CD4-positive, alpha-beta T cell treated with Interleukin-10 for 1 hour (primary cell): ENCODE data around the gene FAM20B.

Experiments
- DNase-seq: peaks from one replicate; pipeline ENCODE4 v3.0.0-alpha.2; 2020

Gene FAM20B

DNA sequence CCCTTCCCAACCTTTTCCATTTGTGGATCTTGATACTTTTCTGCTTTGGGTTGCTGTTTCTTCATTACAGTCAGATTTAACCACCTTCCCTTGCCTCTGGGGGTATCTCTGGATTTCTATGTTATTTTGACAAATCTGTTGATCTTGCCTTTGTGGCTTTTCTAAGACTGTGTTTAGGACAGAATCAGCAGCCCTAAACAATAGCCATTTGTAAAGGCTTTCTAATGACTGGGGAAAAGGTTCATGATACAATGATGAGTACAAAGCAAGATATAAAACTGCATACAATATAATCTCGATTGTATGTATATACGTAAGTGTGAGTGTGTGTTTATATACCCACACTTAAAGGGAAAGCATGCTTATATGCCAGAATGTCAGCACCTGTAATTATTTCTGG, 27.8 kb downstream of the FAM20B start:
- no peak for DNase-seq

GRCh38 chr1:179055937-179056336, 30.2 kb downstream of the FAM20B start:
- no peak for DNase-seq

DNA sequence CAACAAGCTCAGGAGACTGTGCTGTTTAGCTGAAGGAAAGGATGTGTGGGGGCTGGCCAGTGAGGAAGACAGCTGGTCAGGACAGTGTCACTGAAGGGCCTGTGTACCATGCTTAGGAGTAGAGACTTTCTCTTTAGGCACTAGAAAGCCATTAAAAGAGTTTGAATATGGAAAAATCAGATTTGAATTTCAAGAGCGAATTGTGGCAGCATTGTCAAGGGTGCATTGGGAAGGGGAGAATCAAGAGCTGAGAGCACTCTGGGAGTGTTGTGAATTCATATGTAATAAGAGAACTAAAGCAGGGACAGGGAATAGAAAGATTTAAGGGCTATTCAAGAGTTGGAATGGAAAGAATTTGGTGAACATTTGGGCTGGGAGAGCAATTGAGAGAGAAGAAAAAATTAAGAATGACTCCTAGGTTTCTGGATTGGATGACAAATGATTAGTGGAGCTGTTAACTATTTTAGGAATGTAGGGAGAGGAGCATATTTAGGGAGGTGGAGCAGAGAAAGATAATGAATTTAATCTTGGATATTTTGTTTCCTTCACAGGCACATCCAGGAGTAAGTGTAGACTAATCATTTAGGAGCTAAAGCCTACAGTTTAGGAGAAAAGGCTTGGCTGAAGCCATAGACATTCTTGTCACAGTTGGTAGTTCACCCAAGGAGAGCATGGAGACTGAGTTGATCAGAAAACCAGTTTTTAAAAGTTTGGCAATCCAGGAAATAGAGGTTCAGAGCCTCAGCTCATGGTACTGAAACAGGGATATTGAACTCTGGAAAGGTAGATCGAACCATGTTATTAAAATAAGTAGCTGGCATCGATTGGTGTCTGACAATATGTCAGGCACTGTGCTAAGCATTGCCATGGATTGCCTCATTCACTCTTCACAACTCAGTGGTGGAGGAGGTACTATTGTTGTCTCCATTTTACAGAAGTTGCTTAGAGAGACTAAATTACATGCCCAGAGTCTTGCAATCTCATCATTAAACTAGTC, 33.1 kb downstream of the FAM20B start:
- DNase-seq, result no peak

DNA sequence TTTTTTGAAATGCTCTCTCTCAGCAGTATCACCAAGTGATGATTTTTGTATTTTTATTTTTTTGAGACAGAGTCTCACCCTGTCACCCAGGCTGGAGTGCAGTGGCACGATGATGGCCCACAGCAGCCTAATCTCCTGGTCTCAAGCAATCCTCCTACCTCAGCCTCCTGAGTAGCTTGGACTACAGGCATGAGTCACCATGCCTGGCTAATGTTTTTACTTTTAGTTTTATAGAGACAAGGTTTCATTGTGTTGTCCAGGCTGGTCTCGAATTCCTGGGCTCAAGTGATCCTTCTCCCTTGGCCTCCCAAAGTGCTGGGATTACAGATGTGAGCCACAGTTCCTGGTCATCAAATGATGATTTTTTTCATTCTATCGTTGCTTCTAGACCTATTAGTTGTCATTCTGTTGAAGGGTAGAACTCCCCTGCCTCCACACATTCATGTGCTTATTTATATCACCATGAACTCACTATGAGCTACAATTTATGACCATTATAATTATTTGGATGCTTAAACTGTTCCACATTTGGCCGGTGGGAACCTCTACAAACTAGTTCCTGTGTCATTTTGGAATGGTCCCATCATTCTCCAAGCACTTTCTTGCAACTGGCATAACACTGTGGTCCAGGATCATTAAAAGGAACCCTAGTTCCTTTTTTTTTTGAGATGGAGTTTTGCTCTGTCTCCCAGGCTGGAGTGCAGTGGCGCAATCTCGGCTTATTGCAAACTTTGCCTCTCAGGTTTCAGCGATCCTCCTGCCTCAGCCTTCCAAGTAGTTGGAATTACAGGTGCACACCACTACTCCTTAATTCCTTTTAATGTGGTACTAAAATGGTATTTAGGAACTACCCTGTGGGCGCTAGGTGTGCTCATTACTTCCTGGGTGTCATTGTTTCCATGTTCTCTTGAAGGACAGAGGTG, 35.9 kb downstream of the FAM20B start:
- DNase-seq, result no peak

GRCh38 chr1:179066471-179066870, 40.8 kb downstream of the FAM20B start:
- DNase-seq, result no peak

DNA sequence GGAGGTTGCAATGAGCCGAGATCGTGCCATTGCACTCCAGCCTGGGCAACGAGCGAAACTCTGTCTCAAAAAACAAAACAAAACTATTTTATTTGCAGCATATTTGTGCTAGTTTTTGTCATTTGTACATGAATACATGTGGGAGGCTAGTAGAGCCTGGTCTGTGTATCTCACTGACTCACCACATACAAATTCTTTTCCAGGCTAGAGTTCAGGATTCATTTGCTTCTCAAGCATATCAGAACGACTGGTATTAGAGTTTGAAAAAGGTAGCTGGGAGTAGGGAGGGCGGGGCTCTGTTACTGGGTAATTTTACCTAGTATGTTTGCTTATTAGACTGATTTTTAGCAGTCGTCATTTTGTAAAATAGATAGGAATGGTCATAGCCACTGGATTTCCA, 51.7 kb downstream of the FAM20B start:
- DNase-seq, result no peak

GRCh38 chr1:179079113-179079761, 53.5 kb downstream of the FAM20B start:
- peak; percentile 76 for DNase-seq

DNA sequence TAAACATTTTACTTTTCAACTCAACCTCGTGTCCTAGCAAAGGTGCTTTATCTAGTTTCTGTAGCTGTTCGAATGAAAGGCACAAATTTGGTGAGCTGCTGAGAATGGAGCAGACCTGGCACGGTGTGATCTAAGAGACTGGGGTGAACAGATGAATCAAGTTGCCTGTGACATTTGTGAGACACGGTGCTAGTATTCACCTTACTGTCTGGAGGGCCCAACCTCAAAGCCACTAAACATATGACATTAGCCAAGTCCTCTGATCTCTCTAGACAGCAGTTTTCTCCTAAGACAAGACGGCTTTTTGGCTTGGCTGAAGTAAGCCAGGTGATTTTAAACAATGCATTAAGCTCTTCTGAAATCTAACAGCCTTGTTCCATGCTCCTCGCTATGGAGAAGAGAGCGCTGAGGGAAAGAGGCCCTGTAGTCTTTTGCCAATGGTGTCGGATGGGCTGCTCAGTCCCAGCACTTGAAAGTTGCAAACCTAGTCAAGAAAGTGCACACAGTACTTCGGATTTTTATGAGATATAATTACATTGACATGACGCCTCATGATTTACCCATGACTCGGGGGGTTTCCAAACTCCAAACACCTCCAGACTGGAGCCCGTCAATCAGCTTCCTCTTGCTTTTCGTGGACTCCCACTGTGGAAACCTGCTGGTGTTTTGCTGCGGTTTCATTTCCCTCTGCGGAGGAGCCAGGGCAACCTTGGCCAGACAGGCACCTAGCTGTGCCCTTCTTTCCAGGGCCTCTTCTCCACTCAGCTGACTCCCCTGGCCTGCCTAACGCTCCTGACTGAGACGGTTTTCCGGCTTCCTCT, 55.4 kb downstream of the FAM20B start:
- DNase-seq, result peak; percentile 59

DNA sequence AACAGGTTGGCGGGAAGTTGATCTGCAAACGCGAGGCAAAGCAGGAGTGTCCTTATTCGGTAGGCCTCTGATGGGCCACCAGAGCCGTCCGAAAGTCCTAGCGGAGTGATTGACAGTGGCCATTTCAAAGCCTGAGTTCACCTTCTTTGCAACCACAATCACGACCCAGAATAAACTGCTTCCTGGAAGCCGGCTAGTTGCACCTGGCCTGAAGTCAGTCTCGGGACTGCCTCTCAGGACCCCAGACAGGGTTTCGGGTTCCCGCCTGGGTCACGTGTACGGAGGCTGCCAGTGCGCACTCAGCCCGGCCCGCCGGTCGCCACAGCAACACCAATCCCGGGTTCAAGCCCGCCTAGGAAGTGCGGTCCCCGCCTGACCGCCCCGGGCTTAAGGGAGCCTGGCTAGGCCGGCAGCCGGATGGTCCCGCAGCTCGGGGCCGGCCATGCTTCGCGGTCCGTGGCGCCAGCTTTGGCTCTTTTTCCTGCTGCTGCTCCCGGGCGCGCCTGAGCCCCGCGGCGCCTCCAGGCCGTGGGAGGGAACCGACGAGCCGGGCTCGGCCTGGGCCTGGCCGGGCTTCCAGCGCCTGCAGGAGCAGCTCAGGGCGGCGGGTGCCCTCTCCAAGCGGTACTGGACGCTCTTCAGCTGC, 56.1 kb downstream of the FAM20B start, which contains the start of gene TOR3A:
TOR3A (plus strand) TSS at position 384 of the 646 bp plus-strand sequence; CDS start at position 443, 59 bp downstream.
- DNase-seq, result peak; percentile 83

DNA sequence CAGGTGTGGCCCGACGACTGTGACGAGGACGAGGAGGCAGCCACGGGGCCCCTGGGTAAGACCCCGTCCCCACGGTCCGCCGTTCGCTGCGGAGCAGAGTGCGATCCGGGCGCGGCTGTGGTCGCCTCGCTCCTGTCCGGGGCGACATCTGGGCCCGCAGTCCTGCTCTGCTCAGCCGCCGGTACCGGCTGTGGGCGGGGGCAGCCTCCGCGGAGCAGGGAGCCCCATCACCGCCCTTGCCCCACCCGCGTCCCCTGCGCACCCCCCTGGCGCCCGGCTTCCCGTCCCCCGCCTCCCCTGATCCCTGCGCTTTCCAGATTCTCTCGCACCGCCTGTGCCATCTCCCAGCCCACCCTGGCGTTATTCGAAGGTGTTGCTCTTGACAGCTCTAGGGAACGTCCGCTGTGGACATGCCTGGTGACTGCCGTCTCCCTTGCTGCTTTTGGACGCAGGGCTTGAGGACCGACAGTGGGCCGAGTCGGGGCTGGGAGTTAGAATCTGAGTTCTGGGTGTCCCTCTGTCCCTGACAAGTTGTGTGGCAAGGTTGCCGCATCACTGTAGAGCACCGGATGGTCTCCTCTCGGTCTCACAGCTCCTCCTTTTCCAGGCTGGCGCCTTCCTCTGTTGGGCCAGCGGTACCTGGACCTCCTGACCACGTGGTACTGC, 56.8 kb downstream of the FAM20B start:
- DNase-seq, result peak; percentile 33

GRCh38 chr1:179082999-179083335, 57.3 kb downstream of the FAM20B start:
- peak; percentile 39 for DNase-seq

- peak; percentile 15 for DNase-seq
These were observed 57.8 kb downstream of the FAM20B start for GRCh38 chr1:179083533-179083932.

- no peak for DNase-seq
These were observed 62.0 kb downstream of the FAM20B start for GRCh38 chr1:179087665-179088064.

- no peak for DNase-seq
These were observed 64.3 kb downstream of the FAM20B start for GRCh38 chr1:179089827-179090482.

DNA sequence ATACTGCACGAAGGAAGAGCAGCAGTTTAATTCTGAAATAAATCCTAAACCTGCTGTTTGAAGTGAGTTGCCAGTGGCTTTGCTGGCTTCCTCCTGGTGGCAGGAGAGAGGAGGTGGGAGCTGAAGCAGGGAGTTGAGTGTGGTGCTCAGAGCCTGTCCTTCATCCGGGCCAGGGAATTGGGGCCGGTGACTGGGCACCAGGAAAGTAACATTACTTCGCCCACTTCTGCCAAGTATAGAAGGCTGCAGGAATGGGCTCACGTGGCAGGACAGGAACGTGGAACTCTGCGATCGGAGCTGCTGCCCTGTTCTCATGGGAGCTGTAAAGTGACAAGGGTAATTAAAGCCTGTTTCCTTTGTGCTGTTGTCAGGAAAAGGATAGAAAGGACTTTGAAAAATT, 64.8 kb downstream of the FAM20B start:
- no peak for DNase-seq

- no peak for DNase-seq
These were observed 65.2 kb downstream of the FAM20B start for GRCh38 chr1:179090923-179091322.

GRCh38 chr1:179091691-179092165, 66.0 kb downstream of the FAM20B start:
- DNase-seq, result no peak

DNA sequence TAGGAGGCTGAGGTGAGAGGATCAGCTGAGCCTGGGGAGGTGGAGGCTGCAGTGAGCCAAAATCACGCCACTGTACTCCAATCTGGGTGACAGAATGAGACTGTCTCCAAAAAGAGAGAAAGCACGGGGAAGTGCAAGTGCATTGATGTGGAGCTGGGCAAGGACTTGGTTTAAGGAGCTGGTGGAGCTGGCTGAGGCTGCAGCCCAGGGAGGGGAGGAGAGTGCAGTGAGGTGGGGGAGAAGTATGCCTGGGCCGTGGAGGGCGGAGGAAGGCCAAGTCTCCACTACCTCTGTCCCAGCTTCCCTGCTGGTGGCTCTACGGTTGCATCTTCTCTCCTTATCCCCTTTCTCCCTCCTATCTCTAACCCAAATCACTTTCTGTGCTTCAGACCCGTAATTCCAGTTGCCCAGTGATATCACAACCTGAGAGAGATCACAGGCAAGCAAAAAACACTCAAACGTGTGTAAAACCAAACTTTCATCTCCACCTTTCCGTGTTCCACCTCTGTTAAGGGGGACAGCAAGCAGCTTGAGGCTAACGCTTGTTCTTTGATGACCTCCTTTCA, 67.3 kb downstream of the FAM20B start:
- no peak for DNase-seq

GRCh38 chr1:179094818-179095217, 69.1 kb downstream of the FAM20B start:
- no peak for DNase-seq

DNA sequence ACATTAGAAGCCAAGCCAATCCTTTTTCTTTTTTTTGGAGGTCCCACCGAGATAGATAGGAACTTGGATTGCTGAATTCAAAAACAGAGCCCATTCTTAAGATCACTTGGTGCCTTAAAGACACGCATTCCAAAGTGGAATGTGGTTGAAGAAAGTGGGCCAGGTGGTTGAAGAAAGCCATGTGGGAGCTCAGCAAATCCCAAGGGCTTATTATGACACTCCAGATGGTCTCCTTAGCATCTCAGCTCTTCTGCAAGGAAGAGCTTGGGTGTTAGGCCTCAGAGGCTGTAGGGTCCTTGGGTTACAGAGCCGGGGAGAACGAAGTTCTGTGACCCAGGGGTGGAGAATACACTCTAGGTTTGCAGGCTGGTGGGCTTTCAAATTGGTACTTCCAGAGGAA, 69.7 kb downstream of the FAM20B start:
- DNase-seq, result no peak
